ENCODE measurements around the gene PBXIP1. TPM values are rescaled to one million over a fixed set of nuclear protein-coding genes. Genes with fewer than 3 reads are reported as not detected.
A peak's percentile ranks its signal among the peaks of the same experiment; 100 is the strongest.
"Not testable (repeated sequence)": the region's sequence is repeated elsewhere in the genome, so short reads cannot be mapped to it uniquely, and the experiment has no call there.

Gene PBXIP1
- total RNA-seq, 2 donors from 2014 or later, result 634 to 767 TPM

DNA sequence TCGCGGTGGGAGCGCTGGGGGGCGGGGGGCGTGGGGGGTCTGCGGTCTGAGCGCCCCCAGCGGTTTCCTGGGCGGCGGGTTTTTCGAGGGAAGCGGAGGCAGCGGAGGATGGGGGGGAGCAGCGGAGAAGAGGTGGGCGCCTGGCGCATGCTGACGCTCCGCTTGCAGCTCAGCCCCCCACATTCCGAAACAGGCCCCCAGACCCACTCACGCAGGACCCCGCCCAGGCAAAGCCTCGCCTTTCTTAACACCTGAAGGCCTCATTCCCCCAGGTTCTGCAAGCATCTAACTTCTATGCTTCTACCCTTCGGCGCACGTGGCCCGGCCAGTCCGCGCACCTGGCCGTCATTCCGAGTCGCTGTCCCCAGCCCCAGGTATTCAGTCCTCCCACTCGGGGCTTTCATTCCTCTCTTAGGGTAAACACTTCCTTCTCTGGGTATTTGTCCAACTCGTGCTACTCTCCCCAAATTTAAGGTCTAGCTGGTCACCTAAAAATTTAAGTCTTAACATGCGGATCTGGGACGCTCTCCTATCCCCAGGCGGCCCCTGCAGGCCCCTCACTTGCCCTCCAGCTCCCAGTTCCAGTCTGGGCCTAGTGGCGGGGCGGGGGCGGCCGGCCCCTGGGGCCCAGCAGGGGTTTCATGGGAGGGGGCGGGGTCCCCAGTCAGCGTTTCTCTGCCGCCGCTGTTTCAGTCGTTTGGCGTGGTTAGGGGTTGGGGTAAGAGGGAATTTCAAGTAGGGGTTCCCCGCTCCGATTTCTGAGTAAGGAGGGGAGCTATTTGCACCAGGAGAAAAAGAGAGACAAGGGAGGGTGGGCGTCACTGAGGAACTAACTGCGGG, 43.9 kb upstream of the PBXIP1 start:
- peak overlapping the region; percentile 99 for H3K4me3 Mint-ChIP-seq
- H3K27ac Mint-ChIP-seq, result peak overlapping the region; percentile 96
- H3K4me1 Mint-ChIP-seq, result peaks cover 42% of the 10 kb centered on the region
- DNase-seq (peak in 2 of 3 donors; percentile 47 to 62), ATAC-seq (no peak)
- H3K9me3 ChIP-seq (ENCODE audit: control insufficient read depth, low read length, poor library complexity, severe bottlenecking), result no peaks in the 10 kb centered on the region
- H3K27me3 Mint-ChIP-seq, result no peaks in the 10 kb centered on the region
- peaks cover 3% of the 10 kb centered on the region for H3K36me3 Mint-ChIP-seq (ENCODE audit: low read depth)

DNA sequence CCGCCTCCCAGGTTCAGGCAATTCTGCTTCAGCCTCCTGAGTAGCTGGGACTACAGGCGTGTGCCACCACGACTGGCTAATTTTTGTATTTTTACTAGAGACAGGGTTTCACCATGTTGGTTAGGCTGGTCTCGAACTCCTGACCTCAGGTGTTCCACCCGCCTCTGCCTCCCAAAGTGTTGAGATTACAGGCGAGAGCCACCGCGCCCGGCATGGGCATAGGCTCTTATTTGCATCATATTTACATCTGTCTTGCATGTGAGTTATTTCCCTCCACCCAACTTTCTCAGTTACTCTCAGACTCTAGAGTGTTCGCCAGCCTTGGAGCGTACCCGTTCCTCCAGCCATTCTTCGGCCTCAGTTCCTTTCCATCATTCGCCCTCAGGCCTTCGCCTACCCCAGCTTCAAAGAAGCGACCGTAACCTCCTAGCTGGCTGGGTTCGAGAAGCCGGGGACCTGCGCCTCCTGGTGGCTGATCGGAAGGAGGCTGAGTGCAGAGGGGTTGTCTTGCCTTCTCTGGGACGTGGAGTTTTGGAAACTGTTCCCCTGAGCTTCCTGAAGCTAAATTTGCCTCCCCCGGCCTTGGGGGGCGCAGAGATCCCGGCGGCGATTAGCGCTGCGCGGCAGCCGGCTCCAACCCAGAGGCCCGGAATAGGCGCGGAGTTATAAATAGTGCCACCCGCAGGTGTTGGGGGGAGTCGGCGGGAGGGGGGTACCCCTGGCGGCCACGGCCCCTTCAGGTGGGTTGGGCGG, 43.1 kb upstream of the PBXIP1 start:
- ATAC-seq (no peak), DNase-seq (peak; percentile 48 to 60 (median 51))
- H3K36me3 Mint-ChIP-seq (ENCODE audit: low read depth), result peaks cover 3% of the 10 kb centered on the region
- peak overlapping the region; percentile 96 for H3K27ac Mint-ChIP-seq
- peaks cover 37% of the 10 kb centered on the region for H3K4me1 Mint-ChIP-seq
- H3K9me3 ChIP-seq (ENCODE audit: control insufficient read depth, low read length, poor library complexity, severe bottlenecking), result no peaks in the 10 kb centered on the region
- peak overlapping the region; percentile 99 for H3K4me3 Mint-ChIP-seq
- H3K27me3 Mint-ChIP-seq, result no peaks in the 10 kb centered on the region

GRCh38 chr1:154998201-154998780, 42.4 kb upstream of the PBXIP1 start:
- H3K27ac Mint-ChIP-seq, result peak overlapping the region; percentile 96
- peak overlapping the region; percentile 81 for H3K4me3 Mint-ChIP-seq
- no peaks in the 10 kb centered on the region for H3K9me3 ChIP-seq (ENCODE audit: control insufficient read depth, low read length, poor library complexity, severe bottlenecking)
- peaks cover 34% of the 10 kb centered on the region for H3K4me1 Mint-ChIP-seq
- no peaks in the 10 kb centered on the region for H3K27me3 Mint-ChIP-seq
- no peak for DNase-seq
- ATAC-seq, result no peak
- no peaks in the 10 kb centered on the region for H3K36me3 Mint-ChIP-seq (ENCODE audit: low read depth)

DNA sequence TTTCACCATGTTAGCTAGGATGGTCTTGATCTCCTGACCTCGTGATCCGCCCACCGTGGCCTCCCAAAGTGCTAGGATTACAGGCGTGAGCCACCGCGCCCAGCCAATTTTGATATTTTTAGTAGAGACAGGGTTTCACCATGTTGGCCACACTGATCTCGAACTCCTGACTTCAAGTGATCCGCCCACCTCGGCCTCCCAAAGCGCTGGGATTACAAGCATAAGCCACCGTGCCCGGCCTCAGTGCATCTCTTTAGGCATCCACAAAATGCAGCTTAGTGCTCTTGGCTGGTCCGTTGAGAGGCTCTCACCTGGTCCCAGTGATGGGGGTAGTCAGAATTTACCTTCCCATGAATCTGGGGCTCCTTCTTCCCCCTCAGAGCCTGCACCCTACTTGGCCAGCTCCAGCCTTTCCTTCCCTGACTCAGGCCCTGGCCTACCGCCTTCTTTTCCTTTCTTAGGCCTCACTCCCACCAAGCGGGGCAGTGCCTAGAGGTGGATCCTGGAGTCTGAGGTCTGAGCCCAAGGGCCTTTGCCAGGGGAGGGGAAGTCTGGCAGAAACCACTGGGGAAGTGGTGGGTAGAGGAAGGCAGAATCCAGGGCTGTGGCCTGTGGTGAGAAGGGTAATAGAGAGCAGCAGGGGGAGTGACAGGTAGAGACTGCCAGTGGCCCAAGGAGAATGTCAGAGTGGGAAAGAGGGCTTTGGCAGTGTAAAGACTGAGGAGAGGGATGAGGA, 41.2 kb upstream of the PBXIP1 start:
- DNase-seq, result no peak
- H3K4me1 Mint-ChIP-seq, result peaks cover 35% of the 10 kb centered on the region
- H3K27me3 Mint-ChIP-seq, result no peaks in the 10 kb centered on the region
- H3K36me3 Mint-ChIP-seq (ENCODE audit: low read depth), result no peaks in the 10 kb centered on the region
- no peaks in the 10 kb centered on the region for H3K9me3 ChIP-seq (ENCODE audit: control insufficient read depth, low read length, poor library complexity, severe bottlenecking)
- peak overlapping the region; percentile 51 for H3K27ac Mint-ChIP-seq
- ATAC-seq, result no peak
- no peak overlapping the region for H3K4me3 Mint-ChIP-seq

DNA sequence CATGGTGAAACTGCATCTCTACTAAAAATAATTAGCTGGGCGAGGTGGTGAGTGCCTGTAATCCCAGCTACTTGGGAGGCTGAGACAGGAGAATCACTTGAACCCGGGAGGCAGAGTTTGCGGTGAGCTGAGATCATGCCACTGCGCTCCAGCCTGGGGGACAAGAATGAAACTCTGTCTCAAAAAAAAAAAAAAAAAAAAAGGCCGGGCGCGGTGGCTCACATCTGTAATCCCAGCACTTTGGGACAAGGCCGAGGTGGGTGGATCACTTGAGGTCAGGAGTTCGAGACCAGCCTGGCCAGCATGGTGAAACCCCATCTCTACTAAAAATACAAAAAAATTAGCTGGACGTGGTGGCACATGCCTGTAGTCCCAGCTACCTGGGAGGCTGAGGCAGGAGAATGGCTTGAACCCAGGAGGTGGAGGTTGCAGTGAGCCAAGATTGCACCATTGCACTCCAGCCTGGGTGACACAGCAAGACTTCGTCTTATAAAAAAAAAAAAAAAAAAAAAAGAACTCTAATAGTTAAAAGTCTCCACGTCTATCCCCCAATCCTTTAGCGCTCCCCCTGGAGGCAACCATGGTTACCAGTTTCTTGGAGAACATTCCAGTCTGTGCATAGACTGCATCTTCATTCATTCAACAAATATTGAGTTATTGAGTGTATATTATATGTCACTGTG, 39.5 kb upstream of the PBXIP1 start:
- H3K4me3 Mint-ChIP-seq; ATAC-seq; DNase-seq; H3K9me3 ChIP-seq (ENCODE audit: control insufficient read depth, low read length, poor library complexity, severe bottlenecking); H3K27me3 Mint-ChIP-seq; H3K36me3 Mint-ChIP-seq (ENCODE audit: low read depth): not testable (repeated sequence)
- peak overlapping the region; percentile 79 for H3K27ac Mint-ChIP-seq
- H3K4me1 Mint-ChIP-seq, result peaks cover 35% of the 10 kb centered on the region

DNA sequence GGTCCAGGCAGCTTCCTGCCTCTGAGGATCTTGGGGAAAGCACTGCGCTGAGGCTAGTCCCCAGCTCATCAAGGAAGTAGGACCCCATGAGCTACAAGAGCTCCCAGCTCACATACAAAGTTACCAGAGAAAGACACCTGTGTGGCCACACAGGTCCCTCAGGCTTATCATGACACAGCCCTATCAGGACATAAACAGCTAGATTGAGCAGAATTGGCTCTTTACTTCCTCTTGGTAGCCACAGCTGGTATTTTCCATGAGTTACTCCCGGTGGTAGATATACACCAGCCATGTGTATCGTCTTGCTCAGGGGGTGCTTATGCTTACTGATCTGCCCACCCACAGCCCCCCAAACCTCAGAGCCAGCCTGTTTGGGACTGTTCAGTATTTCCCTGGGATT, 38.7 kb upstream of the PBXIP1 start:
- Mint-ChIP-seq H3K4me3 (no peak overlapping the region), H3K27me3 (no peaks in the 10 kb centered on the region), H3K36me3 (ENCODE audit: low read depth) (peaks cover 2% of the 10 kb centered on the region), H3K4me1 (peaks cover 30% of the 10 kb centered on the region), H3K27ac (peak overlapping the region; percentile 79)
- no peak for ATAC-seq
- no peaks in the 10 kb centered on the region for H3K9me3 ChIP-seq (ENCODE audit: control insufficient read depth, low read length, poor library complexity, severe bottlenecking)
- DNase-seq, result no peak

DNA sequence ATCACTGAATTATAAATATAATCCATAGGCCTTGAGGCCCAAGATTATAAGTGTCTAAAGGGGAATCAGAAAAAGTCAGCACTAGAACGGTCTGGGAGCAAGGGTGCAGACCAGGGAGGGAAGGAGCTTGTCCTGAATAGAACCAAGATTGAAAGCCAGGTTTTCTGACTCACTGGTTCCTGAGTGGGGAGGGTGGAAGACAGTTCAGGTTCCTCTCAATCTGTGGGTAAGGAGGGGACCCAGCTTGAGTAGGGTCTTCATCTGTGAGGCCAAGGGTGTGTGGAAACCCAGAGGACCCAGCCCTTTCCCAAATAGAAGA, 38.3 kb upstream of the PBXIP1 start:
- Mint-ChIP-seq H3K27me3 (no peaks in the 10 kb centered on the region), H3K27ac (no peak overlapping the region), H3K4me1 (peaks cover 31% of the 10 kb centered on the region), H3K36me3 (ENCODE audit: low read depth) (peaks cover 2% of the 10 kb centered on the region), H3K4me3 (no peak overlapping the region)
- ATAC-seq, result no peak
- no peaks in the 10 kb centered on the region for H3K9me3 ChIP-seq (ENCODE audit: control insufficient read depth, low read length, poor library complexity, severe bottlenecking)
- no peak for DNase-seq

GRCh38 chr1:154993572-154994268, 37.8 kb upstream of the PBXIP1 start, which contains the start of gene LENEP:
Gene LENEP (plus strand): TSS chr1:154993586. CDS start chr1:154993608, 22 bp downstream.
- Mint-ChIP-seq H3K4me3 (no peak within 1 kb of the TSS), H3K27me3 (no peaks in the 10 kb centered on the region), H3K4me1 (peaks cover 29% of the 10 kb centered on the region), H3K27ac (no peak within 1 kb of the TSS), H3K36me3 (ENCODE audit: low read depth) (peaks cover 2% of the 10 kb centered on the region)
- ATAC-seq (no peak), DNase-seq (no peak)
- H3K9me3 ChIP-seq (ENCODE audit: control insufficient read depth, low read length, poor library complexity, severe bottlenecking), result no peaks in the 10 kb centered on the region

- no peak overlapping the region for H3K27ac Mint-ChIP-seq
- peaks cover 2% of the 10 kb centered on the region for H3K36me3 Mint-ChIP-seq (ENCODE audit: low read depth)
- no peaks in the 10 kb centered on the region for H3K9me3 ChIP-seq (ENCODE audit: control insufficient read depth, low read length, poor library complexity, severe bottlenecking)
- no peak overlapping the region for H3K4me3 Mint-ChIP-seq
- ATAC-seq, result no peak
- H3K4me1 Mint-ChIP-seq, result peaks cover 28% of the 10 kb centered on the region
- H3K27me3 Mint-ChIP-seq, result no peaks in the 10 kb centered on the region
- DNase-seq, result no peak
Measured at GRCh38 chr1:154992721-154993571, 37.0 kb upstream of the PBXIP1 start.

- ATAC-seq, result no peak
- no peak overlapping the region for H3K4me3 Mint-ChIP-seq
- peaks cover 2% of the 10 kb centered on the region for H3K36me3 Mint-ChIP-seq (ENCODE audit: low read depth)
Measured at GRCh38 chr1:154990276-154990675, 34.4 kb upstream of the PBXIP1 start.

GRCh38 chr1:154989195-154989860, 33.4 kb upstream of the PBXIP1 start:
- Mint-ChIP-seq H3K4me3 (no peak overlapping the region), H3K36me3 (ENCODE audit: low read depth) (peaks cover 2% of the 10 kb centered on the region), H3K27me3 (no peaks in the 10 kb centered on the region), H3K4me1 (peaks cover 15% of the 10 kb centered on the region), H3K27ac (peak overlapping the region; percentile 53)
- ATAC-seq (no peak), DNase-seq (no peak)
- no peaks in the 10 kb centered on the region for H3K9me3 ChIP-seq (ENCODE audit: control insufficient read depth, low read length, poor library complexity, severe bottlenecking)

More at GRCh38 chr1:154990276-154990675, 34.4 kb upstream of the PBXIP1 start:
- Mint-ChIP-seq H3K27me3 (no peaks in the 10 kb centered on the region), H3K4me1 (peaks cover 15% of the 10 kb centered on the region), H3K27ac (peak overlapping the region; percentile 53)
- DNase-seq, result no peak
- H3K9me3 ChIP-seq (ENCODE audit: control insufficient read depth, low read length, poor library complexity, severe bottlenecking), result no peaks in the 10 kb centered on the region
